Immature natural killer cell (primary cell): ENCODE results near the gene ATF6. TPM values are rescaled to one million over a fixed set of nuclear protein-coding genes. Genes with fewer than 3 reads are reported as not detected.
"Not testable (repeated sequence)": the region's sequence is repeated elsewhere in the genome, so short reads cannot be mapped to it uniquely, and the experiment has no call there.

Experiments used
- DNase-seq, 3 donors: peaks; one replicate each; pipeline ENCODE4 v3.0.0; 2022; ENCODE audit warnings: mixed read lengths in 1 of 3
- H3K27ac Mint-ChIP-seq, 6 donors: one replicate each; pipeline ENCODE4 v1.8.0; 2020; ENCODE audit warnings: mixed read lengths in 6 of 6, mild to moderate bottlenecking in 5 of 6, inconsistent platforms in 4 of 6, moderate library complexity in 3 of 6
- H3K27me3 Mint-ChIP-seq, 3 donors: one replicate each; pipeline ENCODE4 v1.8.0; 2020 to 2021; ENCODE audit warnings: low read depth in 3 of 3, mild to moderate bottlenecking in 3 of 3, mixed read lengths in 3 of 3, moderate library complexity in 3 of 3, inconsistent platforms in 1 of 3
- H3K36me3 Mint-ChIP-seq, 3 donors: one replicate each; pipeline ENCODE4 v1.8.0; 2020; ENCODE audit warnings: mixed read lengths in 3 of 3, inconsistent platforms in 2 of 3, mild to moderate bottlenecking in 2 of 3
- H3K4me1 Mint-ChIP-seq, 2 donors: one replicate each; pipeline ENCODE4 v1.8.0; 2020; ENCODE audit warnings: inconsistent platforms in 2 of 2, mild to moderate bottlenecking in 2 of 2, mixed read lengths in 2 of 2, moderate library complexity in 1 of 2
- H3K4me3 Mint-ChIP-seq, 5 donors: one replicate each; pipeline ENCODE4 v1.8.0; 2020; ENCODE audit warnings: mild to moderate bottlenecking in 5 of 5, mixed read lengths in 5 of 5, inconsistent platforms in 3 of 5, moderate library complexity in 3 of 5
- H3K9me3 Mint-ChIP-seq, 6 donors: one replicate each; pipeline ENCODE4 v1.8.0; 2020; ENCODE audit warnings: mild to moderate bottlenecking in 6 of 6, mixed read lengths in 6 of 6, inconsistent platforms in 4 of 6, moderate library complexity in 3 of 6
- polyA plus RNA-seq, 3 donors: library from polyadenylated mRNA; unstranded; fragments of 300-500 nt; fragmentation: Illumina TruSeq; gene quantifications; one replicate each; pipeline ENCODE4 v1.2.3, GENCODE V29; 2021

ATF6 gene
- polyA plus RNA-seq, 3 donors from 2014 or later, result 10.3 to 14.2 (median 11.0) TPM

DNA sequence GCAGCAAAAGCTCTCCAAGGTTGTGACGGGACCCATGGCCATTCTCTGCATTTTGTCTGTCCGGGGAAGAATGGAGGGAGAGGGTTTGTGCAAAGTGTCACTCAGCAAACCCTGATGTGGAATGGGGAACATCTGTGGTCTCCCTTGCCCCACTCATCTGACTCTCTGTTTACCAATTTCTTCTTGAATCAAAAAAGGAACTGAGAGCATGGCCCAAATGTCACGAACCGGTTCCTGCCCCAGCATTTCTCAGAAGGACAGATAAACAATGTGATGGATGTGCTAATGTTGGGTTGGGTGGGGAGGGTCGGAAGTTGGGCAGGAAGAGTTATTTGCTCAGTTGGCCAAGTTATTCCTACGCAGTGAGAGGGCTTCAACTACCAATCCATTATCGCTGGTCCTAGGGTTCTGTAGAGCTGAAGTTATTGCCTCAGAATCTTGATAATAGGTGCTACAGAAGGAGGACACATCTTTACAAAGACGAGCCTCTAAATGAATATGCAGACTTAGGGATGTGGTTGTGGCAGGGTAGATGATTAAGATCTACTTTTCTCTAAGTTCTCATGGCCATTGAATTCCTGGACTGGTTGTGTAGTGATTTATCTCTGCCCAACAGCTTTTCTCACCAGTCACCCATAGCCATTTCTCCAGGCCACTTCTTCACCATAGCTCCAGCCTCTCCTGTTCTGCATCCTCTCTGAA is 26.1 kb upstream of the ATF6 start:
- H3K9me3 Mint-ChIP-seq, result no peaks in the 10 kb centered on the region
- peak overlapping the region; percentile 92 to 98 (median 94) for H3K27ac Mint-ChIP-seq
- peaks cover 42 to 51% of the 10 kb centered on the region in 2 donors for H3K4me1 Mint-ChIP-seq
- H3K36me3 Mint-ChIP-seq, result peaks cover 0 to 4% (median 0%) of the 10 kb centered on the region in 3 donors
- peak overlapping the region; percentile 41 to 88 (median 82) for H3K4me3 Mint-ChIP-seq
- peaks cover 2 to 9% (median 2%) of the 10 kb centered on the region in 3 donors for H3K27me3 Mint-ChIP-seq
- DNase-seq, result no peak

DNA sequence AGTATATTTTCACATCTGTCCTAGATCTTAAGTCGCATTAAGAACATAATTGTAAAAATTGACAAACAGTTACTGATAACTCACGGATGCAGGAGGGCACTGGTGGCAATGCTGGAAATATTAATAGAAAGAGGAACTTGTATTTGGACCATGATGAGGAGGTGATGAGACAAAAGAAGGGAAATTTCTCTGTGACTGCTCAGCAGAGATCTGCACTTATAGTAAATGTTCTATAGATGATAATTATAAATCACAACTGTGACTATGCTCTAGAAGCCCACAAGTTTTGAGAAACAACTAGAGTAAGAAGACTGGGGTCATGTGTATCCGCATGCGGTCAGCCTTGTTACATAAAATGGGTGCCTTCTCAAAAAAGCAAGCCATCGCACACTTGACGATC is 25.2 kb upstream of the ATF6 start:
- H3K4me1 Mint-ChIP-seq, result peaks cover 42 to 51% of the 10 kb centered on the region in 2 donors
- peaks cover 5 to 9% (median 6%) of the 10 kb centered on the region in 3 donors for H3K27me3 Mint-ChIP-seq
- DNase-seq, result no peak
- peak overlapping the region in 2 of 5 donors; percentile 39 to 85 for H3K4me3 Mint-ChIP-seq
- no peaks in the 10 kb centered on the region for H3K9me3 Mint-ChIP-seq
- H3K36me3 Mint-ChIP-seq, result peaks cover 0 to 4% (median 0%) of the 10 kb centered on the region in 3 donors
- peak overlapping the region; percentile 50 to 98 (median 81) for H3K27ac Mint-ChIP-seq

DNA sequence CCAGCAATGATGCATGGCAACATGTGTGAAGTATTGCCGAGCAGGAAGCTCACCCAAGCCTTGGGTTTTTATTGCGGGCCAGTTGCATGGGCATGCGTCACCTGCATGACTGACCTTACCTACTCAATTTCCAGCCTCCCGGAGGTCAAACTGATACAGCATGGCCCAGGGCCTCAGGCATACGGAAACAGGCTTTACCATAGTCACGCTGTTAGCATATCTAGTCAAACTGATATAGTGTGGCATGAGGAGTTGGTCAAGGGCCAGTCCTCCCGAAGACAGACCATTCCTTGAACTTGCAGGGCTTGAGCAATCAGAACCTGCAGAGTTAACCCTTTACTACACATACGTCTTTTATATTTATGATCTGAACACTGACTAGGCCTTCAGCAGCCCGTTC is 22.9 kb upstream of the ATF6 start:
- H3K4me3 Mint-ChIP-seq, result no peak overlapping the region
- H3K4me1 Mint-ChIP-seq, result peaks cover 34 to 35% of the 10 kb centered on the region in 2 donors
- peaks cover 6 to 9% (median 8%) of the 10 kb centered on the region in 3 donors for H3K27me3 Mint-ChIP-seq
- no peaks in the 10 kb centered on the region for H3K9me3 Mint-ChIP-seq
- DNase-seq, result no peak
- H3K36me3 Mint-ChIP-seq, result peaks cover 0 to 4% (median 0%) of the 10 kb centered on the region in 3 donors
- H3K27ac Mint-ChIP-seq, result no peak overlapping the region

DNA sequence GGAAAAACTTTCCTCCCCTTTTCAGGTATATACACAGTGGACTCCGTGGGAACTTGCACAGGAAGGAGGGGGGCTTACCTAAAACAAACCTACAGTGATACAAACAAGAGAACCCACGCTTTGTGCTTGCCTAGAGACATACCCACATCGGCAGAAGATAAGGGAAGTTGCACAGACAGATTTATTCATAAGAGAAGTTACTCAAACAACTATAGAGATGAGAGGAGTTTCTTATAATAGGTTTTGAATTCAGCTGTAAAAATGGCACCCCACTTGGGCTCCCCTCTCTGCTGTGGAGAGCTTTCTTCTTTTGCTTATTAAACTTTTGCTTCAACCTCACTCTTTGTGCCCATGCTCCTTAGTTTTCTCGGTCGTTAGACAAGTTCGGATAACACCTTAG is 18.3 kb upstream of the ATF6 start:
- H3K27ac Mint-ChIP-seq, result no peak overlapping the region

DNA sequence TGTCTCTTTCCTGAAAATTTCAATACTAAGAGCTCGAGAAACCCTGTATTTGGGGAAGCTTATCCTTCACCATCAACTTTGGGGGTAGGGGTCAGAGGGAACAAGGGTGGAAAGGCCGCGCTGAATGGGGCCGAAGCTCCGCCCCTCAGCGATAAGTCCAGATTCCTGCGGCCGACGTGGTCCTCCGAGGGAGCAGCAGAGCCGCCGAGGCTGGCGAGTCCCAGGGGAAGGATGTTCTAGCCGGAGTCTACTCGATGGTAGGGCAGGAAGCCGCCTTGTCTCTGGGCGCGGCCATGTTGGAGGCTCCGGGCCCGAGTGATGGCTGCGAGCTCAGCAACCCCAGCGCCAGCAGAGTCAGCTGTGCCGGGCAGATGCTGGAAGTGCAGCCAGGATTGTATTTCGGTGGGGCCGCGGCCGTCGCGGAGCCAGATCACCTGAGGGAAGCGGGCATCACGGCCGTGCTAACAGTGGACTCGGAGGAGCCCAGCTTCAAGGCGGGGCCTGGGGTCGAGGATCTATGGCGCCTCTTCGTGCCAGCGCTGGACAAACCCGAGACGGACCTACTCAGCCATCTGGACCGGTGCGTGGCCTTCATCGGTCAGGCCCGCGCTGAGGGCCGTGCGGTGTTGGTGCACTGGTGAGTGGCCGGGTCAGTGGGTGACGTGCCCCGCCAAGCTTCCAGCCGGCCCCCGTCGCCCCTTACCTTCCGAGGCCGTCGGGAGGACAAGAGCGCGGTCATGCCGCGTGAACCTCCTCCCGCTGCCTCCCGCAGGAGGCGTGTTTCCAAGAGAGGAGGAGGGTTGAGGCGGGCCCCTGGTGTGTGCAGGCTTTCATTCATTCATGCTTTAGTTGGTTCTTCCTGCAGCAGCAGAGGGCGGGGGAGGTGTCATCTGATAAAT is 16.4 kb upstream of the ATF6 start, which contains the start of gene DUSP12:
Gene DUSP12 (plus strand): TSS at position 278 of the 899 bp plus-strand sequence. CDS start 16 bp downstream, at position 294.
- Mint-ChIP-seq H3K4me1 (peaks cover 26 to 41% of the 10 kb centered on the region in 2 donors), H3K27me3 (peaks cover 0 to 6% (median 5%) of the 10 kb centered on the region in 3 donors), H3K9me3 (no peaks in the 10 kb centered on the region), H3K4me3 (peak within 1 kb of the TSS; percentile 99), H3K27ac (peak within 1 kb of the TSS; percentile 89 to 95 (median 94)), H3K36me3 (peaks cover 8 to 13% (median 8%) of the 10 kb centered on the region in 3 donors)
- DNase-seq, result peak; percentile 82 to 86 (median 84)

More for the DNA sequence above, 18.3 kb upstream of the ATF6 start:
- peaks cover 0 to 4% (median 0%) of the 10 kb centered on the region in 3 donors for H3K36me3 Mint-ChIP-seq
- peaks cover 2 to 6% (median 5%) of the 10 kb centered on the region in 3 donors for H3K27me3 Mint-ChIP-seq
- no peaks in the 10 kb centered on the region for H3K9me3 Mint-ChIP-seq
- H3K4me3 Mint-ChIP-seq, result peak overlapping the region in 1 of 5 donors; percentile 99
- DNase-seq, result no peak
- H3K4me1 Mint-ChIP-seq, result peaks cover 26 to 31% of the 10 kb centered on the region in 2 donors

DNA sequence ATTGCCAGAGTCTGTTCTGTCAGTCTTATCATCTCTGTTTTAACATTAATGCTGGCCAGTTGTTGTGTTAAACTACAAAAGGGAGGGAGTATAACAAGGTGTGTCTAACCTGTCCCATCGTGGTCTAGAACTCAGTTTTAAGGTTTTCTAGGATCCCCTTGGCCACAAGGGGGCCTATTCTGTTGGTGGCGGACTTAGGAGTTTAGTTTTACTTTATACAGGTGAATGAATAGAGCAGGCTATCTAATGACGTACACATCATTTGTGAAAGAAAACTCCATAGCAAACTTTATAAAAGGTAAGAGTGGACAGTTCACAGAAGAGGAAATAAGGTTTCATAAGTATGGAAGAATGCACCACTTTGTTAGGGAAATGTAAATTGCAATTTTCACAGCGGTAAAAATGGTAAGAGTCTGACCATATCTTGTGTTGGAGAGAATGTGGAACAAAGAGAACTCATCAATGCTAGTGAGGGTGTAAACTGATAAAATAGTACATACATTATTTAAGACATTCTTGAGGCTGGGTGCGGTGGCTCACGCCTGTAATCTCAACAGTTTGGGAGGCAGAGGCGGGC is 2.5 kb upstream of the ATF6 start:
- peaks cover 5 to 12% (median 6%) of the 10 kb centered on the region in 3 donors for H3K27me3 Mint-ChIP-seq
- H3K4me3 Mint-ChIP-seq, result peak overlapping the region; percentile 52 to 70 (median 60)
- peak in 1 of 3 donors; percentile 30 for DNase-seq
- peak overlapping the region in 1 of 6 donors; percentile 53 for H3K27ac Mint-ChIP-seq
- peaks cover 0 to 6% (median 3%) of the 10 kb centered on the region in 3 donors for H3K36me3 Mint-ChIP-seq
- H3K9me3 Mint-ChIP-seq, result no peaks in the 10 kb centered on the region
- H3K4me1 Mint-ChIP-seq, result peaks cover 31 to 45% of the 10 kb centered on the region in 2 donors

DNA sequence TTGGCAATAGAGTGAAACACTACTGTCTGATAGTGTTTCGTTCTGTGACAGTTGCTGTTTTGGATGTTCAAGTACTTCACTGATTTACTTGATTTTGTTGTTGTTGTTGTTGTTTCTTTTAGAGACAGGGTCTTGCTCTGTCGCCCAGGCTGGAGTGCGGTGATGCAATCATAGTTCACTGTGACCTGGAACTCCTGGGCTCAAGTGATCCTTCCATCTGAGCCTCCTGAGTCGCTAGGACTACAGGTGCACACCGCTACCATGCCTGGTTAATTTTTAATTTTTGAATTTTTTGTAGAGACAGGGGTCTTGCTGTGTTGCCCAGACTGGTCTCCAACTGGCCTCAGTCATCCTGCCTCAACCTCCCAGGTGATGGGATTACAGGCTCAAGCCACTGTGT is 2.3 kb downstream of the ATF6 start:
- Mint-ChIP-seq H3K9me3 (no peaks in the 10 kb centered on the region), H3K4me1 (peaks cover 38 to 62% of the 10 kb centered on the region in 2 donors), H3K27ac (peak overlapping the region in 2 of 6 donors; percentile 18 to 63), H3K36me3 (peaks cover 0 to 7% (median 0%) of the 10 kb centered on the region in 3 donors), H3K27me3 (peaks cover 5 to 10% (median 8%) of the 10 kb centered on the region in 3 donors), H3K4me3 (peak overlapping the region; percentile 8 to 92 (median 44))
- no peak for DNase-seq

DNA sequence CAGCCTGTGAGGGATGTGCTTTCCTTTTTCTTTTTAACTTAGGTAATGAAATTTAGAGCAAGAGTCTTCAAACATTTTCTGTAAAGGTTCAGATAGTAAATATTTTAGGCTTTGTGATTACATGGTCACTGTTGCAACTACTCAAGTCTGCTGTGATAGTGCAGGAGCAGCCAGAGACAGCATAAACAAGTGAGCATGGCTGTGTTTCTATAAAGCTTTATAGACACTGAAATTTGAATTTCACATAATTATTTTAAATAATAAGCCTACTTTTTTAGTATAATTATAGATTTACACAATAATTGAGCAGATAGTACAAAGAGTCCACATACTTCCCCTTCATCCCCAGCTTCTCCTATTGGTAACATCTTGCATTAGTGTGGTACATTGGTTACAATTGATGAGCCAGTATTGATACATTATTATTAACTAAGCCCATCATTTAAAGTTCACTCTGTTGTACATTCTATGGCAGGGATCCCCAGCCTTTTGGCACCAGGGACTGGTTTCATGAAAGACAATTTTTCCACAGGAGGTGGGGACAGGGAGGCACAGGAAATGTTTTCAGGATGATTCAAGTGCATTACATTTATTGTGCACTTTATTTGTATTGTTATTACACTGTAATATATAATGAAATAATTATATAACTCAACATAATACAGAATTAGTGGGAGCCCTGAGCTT is 3.0 kb downstream of the ATF6 start:
- H3K9me3 Mint-ChIP-seq, result no peaks in the 10 kb centered on the region
- H3K4me3 Mint-ChIP-seq, result no peak overlapping the region
- no peak for DNase-seq
- peaks cover 0 to 4% (median 0%) of the 10 kb centered on the region in 3 donors for H3K36me3 Mint-ChIP-seq
- peaks cover 38 to 57% of the 10 kb centered on the region in 2 donors for H3K4me1 Mint-ChIP-seq
- no peak overlapping the region for H3K27ac Mint-ChIP-seq
- H3K27me3 Mint-ChIP-seq, result peaks cover 3 to 8% (median 8%) of the 10 kb centered on the region in 3 donors

DNA sequence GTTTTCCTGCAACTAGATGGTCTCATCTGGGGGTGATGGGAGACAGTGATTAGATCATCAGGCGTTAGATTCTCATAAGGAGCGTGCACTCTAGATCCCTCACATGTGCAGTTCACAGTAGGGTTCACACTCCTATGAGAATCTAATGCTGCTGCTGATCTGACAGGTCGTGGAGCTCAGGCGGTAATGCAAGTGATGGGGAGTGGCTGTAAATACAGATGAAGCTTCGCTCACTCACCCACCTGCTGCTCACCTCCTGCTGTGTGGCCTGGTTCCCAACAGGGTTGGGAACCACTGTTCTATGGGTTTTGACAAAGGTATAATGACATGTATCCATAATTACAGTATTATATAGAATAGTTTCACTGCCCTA is 3.5 kb downstream of the ATF6 start:
- H3K4me3 Mint-ChIP-seq, H3K36me3 Mint-ChIP-seq, H3K27ac Mint-ChIP-seq, DNase-seq, H3K9me3 Mint-ChIP-seq, H3K27me3 Mint-ChIP-seq: not testable (repeated sequence)
- peaks cover 39 to 57% of the 10 kb centered on the region in 2 donors for H3K4me1 Mint-ChIP-seq

DNA sequence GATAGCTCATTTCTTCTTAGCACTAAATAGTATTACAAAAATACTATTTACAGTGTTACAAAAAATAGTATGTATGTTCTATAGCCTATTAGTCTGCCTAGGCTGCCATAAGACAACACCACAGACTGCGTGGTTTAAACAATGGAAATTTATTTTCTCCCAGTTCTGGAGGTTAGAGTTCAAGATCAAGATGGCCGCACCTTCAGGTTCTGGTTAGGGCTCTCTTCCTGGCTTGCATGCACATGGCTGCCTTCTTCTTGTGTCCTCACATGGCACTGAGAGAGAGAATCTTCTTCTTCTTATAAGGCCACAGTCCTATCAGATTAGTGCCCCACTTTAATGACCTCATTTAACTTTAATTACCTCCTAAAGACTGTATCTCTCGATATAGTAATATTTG is 4.1 kb downstream of the ATF6 start:
- H3K4me1 Mint-ChIP-seq, result peaks cover 34 to 54% of the 10 kb centered on the region in 2 donors
- H3K36me3 Mint-ChIP-seq, result peaks cover 0 to 4% (median 0%) of the 10 kb centered on the region in 3 donors
- H3K4me3 Mint-ChIP-seq, result no peak overlapping the region
- H3K27me3 Mint-ChIP-seq, result peaks cover 3 to 8% (median 6%) of the 10 kb centered on the region in 3 donors
- H3K9me3 Mint-ChIP-seq, result no peaks in the 10 kb centered on the region
- H3K27ac Mint-ChIP-seq, result peak overlapping the region in 1 of 6 donors; percentile 14
- no peak for DNase-seq

DNA sequence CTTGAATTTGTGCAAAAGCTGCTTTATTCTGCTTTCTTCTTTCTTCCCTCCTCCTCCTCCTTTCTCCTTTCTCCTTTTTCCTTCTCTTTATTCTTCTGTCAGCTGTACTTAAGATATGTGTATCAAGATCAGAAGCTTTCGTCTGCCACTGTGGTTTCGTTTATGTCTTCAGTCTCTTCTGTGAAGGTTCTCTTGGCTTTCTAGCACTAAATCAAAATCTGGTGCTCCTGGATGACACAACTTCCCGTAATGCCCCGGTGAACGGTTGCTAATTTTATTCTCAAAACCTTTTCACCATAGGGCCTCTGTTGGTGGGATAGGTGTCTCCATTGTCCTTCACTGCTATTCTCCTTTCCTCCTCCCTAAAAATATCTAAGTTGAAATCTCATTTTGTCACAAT is 5.0 kb downstream of the ATF6 start:
- peaks cover 3 to 6% (median 4%) of the 10 kb centered on the region in 3 donors for H3K27me3 Mint-ChIP-seq
- H3K27ac Mint-ChIP-seq, result no peak overlapping the region
- H3K4me1 Mint-ChIP-seq, result peaks cover 31 to 45% of the 10 kb centered on the region in 2 donors
- peaks cover 0 to 4% (median 0%) of the 10 kb centered on the region in 3 donors for H3K36me3 Mint-ChIP-seq
- no peaks in the 10 kb centered on the region for H3K9me3 Mint-ChIP-seq
- no peak overlapping the region for H3K4me3 Mint-ChIP-seq
- DNase-seq, result no peak

DNA sequence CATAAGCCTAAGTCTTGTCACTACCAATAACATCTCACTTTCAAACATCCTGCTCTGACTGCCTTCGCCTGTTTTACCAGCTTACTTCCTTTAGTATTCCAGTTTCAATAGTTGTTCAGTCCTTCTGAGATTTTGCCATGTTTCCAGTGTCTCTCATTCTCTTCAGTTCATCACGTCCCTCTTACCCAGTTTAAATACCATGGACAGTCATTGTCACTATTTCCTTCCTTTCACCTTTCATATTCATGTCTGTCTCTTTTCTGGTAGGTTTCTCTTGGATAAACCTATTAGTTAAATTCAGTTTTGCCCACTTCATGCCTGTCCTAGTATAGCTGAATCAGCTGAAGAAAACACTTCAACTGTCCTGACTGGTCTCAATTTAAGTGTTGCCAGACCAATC is 5.9 kb downstream of the ATF6 start:
- Mint-ChIP-seq H3K4me3 (no peak overlapping the region), H3K9me3 (no peaks in the 10 kb centered on the region), H3K27ac (no peak overlapping the region), H3K36me3 (peaks cover 0 to 4% (median 0%) of the 10 kb centered on the region in 3 donors), H3K4me1 (peaks cover 24 to 37% of the 10 kb centered on the region in 2 donors), H3K27me3 (peaks cover 0 to 1% (median 0%) of the 10 kb centered on the region in 3 donors)
- DNase-seq, result no peak

DNA sequence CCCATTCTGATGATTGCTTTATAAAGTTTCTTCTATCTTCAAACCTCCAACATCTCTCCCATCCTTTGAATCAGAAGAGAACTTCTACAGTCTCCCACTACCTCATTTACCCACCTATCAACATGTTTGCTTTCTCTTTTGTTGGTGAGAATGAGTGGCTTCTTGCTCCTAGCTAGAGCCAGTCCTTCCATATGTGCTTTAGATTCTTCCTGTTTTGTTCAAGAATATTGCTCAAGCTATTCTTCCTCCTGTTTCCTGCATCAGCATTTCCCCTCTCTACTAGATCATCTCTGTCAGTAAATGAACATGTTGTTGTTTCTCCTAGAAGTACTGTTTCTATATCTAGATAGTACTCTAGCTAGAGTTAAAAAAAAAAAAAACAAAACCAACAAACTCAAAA is 6.3 kb downstream of the ATF6 start:
- peaks cover 20 to 32% of the 10 kb centered on the region in 2 donors for H3K4me1 Mint-ChIP-seq
- H3K4me3 Mint-ChIP-seq, result no peak overlapping the region
- DNase-seq, result no peak
- H3K27ac Mint-ChIP-seq, result no peak overlapping the region
- H3K27me3 Mint-ChIP-seq, result peaks cover 0 to 1% (median 0%) of the 10 kb centered on the region in 3 donors
- H3K36me3 Mint-ChIP-seq, result peaks cover 0 to 4% (median 0%) of the 10 kb centered on the region in 3 donors
- H3K9me3 Mint-ChIP-seq, result no peaks in the 10 kb centered on the region
